Testis (tissue), 2 donors: ENCODE measurements around the gene SCAPER.

Experiments used
- POLR2A ChIP-seq: fragments of 450-650 bp; IDR thresholded peaks from one replicate; pipeline ENCODE4 v1.6.1; 2017; ENCODE audit warnings: antibody characterized with exemption, mild to moderate bottlenecking, moderate library complexity
- TF ChIP-seq, protein P1 (sequence below), 3 experiments: fragments of 450-650 bp in 2 of 3; fragments of 200-600 bp in 1 of 3; sonication (generic) in 1 of 3; IDR thresholded peaks; one replicate each; pipeline ENCODE4 v1.5.1; 2016 to 2019; ENCODE audit warnings: antibody characterized with exemption in 3 of 3, mild to moderate bottlenecking in 2 of 3, moderate library complexity in 1 of 3

DNA sequence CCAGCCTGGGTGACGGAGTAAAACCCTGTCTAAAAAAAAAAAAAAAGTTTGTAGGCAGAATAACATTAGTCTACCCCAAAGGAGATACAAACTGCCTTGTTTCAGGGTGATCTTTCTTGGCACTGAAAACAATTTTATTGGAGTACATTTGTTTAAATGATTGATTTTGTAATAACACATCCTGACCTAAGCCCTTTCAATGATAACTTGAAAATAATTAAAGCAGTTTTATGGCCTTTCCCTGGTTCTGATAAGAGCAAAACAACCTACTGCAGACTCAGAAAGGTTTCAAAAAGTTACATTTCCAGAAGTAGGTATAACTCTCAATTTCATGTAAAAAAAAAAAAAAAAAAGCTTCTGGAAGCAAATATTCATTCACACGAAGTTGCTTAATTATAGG lies 404.1 kb downstream of the SCAPER start:
- TF ChIP-seq, protein P1, sequence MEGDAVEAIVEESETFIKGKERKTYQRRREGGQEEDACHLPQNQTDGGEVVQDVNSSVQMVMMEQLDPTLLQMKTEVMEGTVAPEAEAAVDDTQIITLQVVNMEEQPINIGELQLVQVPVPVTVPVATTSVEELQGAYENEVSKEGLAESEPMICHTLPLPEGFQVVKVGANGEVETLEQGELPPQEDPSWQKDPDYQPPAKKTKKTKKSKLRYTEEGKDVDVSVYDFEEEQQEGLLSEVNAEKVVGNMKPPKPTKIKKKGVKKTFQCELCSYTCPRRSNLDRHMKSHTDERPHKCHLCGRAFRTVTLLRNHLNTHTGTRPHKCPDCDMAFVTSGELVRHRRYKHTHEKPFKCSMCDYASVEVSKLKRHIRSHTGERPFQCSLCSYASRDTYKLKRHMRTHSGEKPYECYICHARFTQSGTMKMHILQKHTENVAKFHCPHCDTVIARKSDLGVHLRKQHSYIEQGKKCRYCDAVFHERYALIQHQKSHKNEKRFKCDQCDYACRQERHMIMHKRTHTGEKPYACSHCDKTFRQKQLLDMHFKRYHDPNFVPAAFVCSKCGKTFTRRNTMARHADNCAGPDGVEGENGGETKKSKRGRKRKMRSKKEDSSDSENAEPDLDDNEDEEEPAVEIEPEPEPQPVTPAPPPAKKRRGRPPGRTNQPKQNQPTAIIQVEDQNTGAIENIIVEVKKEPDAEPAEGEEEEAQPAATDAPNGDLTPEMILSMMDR (IDR thresholded peaks at IDR 0.05), result no peak
- no peak for TF ChIP-seq POLR2A
